HCT116 (cell line): ENCODE results near the gene FXYD4. TPM values are rescaled to one million over a fixed set of nuclear protein-coding genes. Genes with fewer than 3 reads are reported as not detected.

Experiments used
- ATAC-seq: fragments of 200-7000 bp; cut with Tn5 transposase; 2 replicates; pipeline ENCODE4 v1.9.1; 2020; ENCODE audit warnings: mild to moderate bottlenecking, moderate library complexity
- BruUV-seq: library from RNA; stranded (reverse); fragments of 400-500 nt; replicated peaks from 2 replicates; lab custom pipeline; 2021; lab: Mats Ljungman, UMichigan
- CTCF ChIA-PET: fragments of 300-600 bp; sonication (Branson Sonifier 250); formaldehyde crosslinking; loops from one replicate; lab custom pipeline; 2021; ENCODE audit warnings: antibody characterized with exemption; lab: Charles Lee
- POLR2A ChIA-PET: fragments of 300-600, 350-600 bp; sonication (Branson Sonifier 250); formaldehyde crosslinking; loops from one replicate; lab custom pipeline; 2021; ENCODE audit warnings: antibody characterized with exemption; lab: Charles Lee
- RAD21 ChIA-PET, 2 experiments: fragments of 300-600 bp; sonication (Branson Sonifier 250); formaldehyde crosslinking; loops; one replicate each; lab custom pipeline; 2023; ENCODE audit warnings: low total read pairs in 2 of 2; ENCODE audit not compliant: uncharacterized antibody in 2 of 2, unreplicated experiment in 2 of 2, low non-redundant PET in 1 of 2; lab: Charles Lee
- DNase-seq: peaks from one replicate; pipeline ENCODE4 v3.0.0-alpha.2; 2010; ENCODE audit warnings: low read depth, low spot score
- H2AFZ ChIP-seq: fragments of 200-600 bp; shearing (Covaris generic), sonication (generic); 2 replicates; pipeline ENCODE4 v1.6.1; 2017; ENCODE audit warnings: low read depth, mixed run types, mixed read lengths, antibody characterized with exemption, low read length; ENCODE audit not compliant: poor library complexity, severe bottlenecking
- H3K27ac ChIP-seq: 2 replicates; pipeline ENCODE4 v1.5.1; 2012; ENCODE audit warnings: low read depth, low read length
- H3K27me3 ChIP-seq: fragments of 200-600 bp; sonication (generic); 2 replicates; pipeline ENCODE4 v1.6.1; 2016; ENCODE audit warnings: mixed run types, low read length, mixed read lengths; ENCODE audit not compliant: insufficient read depth
- H3K36me3 ChIP-seq, 2 experiments: fragments of 200-500 bp in 1 of 2; fragments of 200-600 bp in 1 of 2; sonication (Bioruptor generic) in 1 of 2; sonication (generic) in 1 of 2; 2 replicates each; pipeline versions ENCODE4 v1.5.1 to v1.6.1; 2014 to 2016; ENCODE audit warnings: low read length in 2 of 2, inconsistent platforms in 1 of 2, mixed read lengths in 1 of 2, mixed run types in 1 of 2; ENCODE audit not compliant: insufficient read depth in 2 of 2, control insufficient read depth in 1 of 2
- H3K4me1 ChIP-seq, 2 experiments: fragments of 200-600 bp in 1 of 2; sonication (generic) in 1 of 2; 2 replicates each; pipeline versions ENCODE4 v1.5.1 to v1.6.1; 2012 to 2017; ENCODE audit warnings: low read length in 2 of 2, inconsistent platforms in 1 of 2, mild to moderate bottlenecking in 1 of 2, mixed read lengths in 1 of 2, mixed run types in 1 of 2, moderate library complexity in 1 of 2; ENCODE audit not compliant: insufficient read depth in 2 of 2, control insufficient read depth in 1 of 2
- H3K4me2 ChIP-seq: fragments of 200-600 bp; sonication (generic); 2 replicates; pipeline ENCODE4 v1.6.1; 2017; ENCODE audit warnings: mixed run types, low read length, mixed read lengths
- H3K4me3 ChIP-seq, 2 experiments: fragments of 200-600 bp in 1 of 2; sonication (generic) in 1 of 2; replicated peaks in 1 of 2; 2 replicates each; pipeline ENCODE4 v1.5.1; 2011 to 2016; ENCODE audit warnings: low read length in 2 of 2, control low read depth in 1 of 2, low read depth in 1 of 2, mild to moderate bottlenecking in 1 of 2, mixed read lengths in 1 of 2, mixed run types in 1 of 2
- H3K79me2 ChIP-seq: fragments of 200-600 bp; sonication (generic); 2 replicates; pipeline ENCODE4 v1.6.1; 2017; ENCODE audit warnings: mild to moderate bottlenecking, mixed run types, low read length, moderate library complexity, mixed read lengths; ENCODE audit not compliant: insufficient read depth
- H3K9ac ChIP-seq: fragments of 200-600 bp; sonication (generic); 2 replicates; pipeline ENCODE4 v1.6.1; 2016; ENCODE audit warnings: low read length, mixed read lengths
- H3K9me2 ChIP-seq: fragments of 200-600 bp; sonication (generic), shearing (Covaris generic); 2 replicates; pipeline ENCODE4 v1.6.1; 2017; ENCODE audit warnings: mixed run types, mild to moderate bottlenecking, moderate library complexity; ENCODE audit not compliant: insufficient read depth
- H3K9me3 ChIP-seq, 2 experiments: fragments of 200-500 bp in 1 of 2; fragments of 200-600 bp in 1 of 2; sonication (Bioruptor generic) in 1 of 2; sonication (generic) in 1 of 2; 2 replicates each; pipeline ENCODE4 v1.6.1; 2014 to 2017; ENCODE audit warnings: low read length in 2 of 2, mixed read lengths in 2 of 2, inconsistent platforms in 1 of 2, low read depth in 1 of 2, mild to moderate bottlenecking in 1 of 2, mixed run types in 1 of 2, moderate library complexity in 1 of 2; ENCODE audit not compliant: control insufficient read depth in 1 of 2, insufficient read depth in 1 of 2
- H4K20me1 ChIP-seq: fragments of 200-600 bp; sonication (generic), shearing (Covaris generic); 2 replicates; pipeline ENCODE4 v1.6.1; 2017; ENCODE audit warnings: mixed run types, mild to moderate bottlenecking, moderate library complexity; ENCODE audit not compliant: insufficient read depth
- CBX3 ChIP-seq: IDR thresholded peaks from 2 replicates; pipeline ENCODE4 v1.6.1; 2012; ENCODE audit warnings: low read depth
- EGR1 ChIP-seq: IDR thresholded peaks from 2 replicates; pipeline ENCODE4 v1.6.1; 2012; ENCODE audit warnings: low read depth
- EZH2phosphoT487 ChIP-seq: fragments of 200-600 bp; IDR thresholded peaks from 2 replicates; pipeline ENCODE4 v1.6.1; 2018; ENCODE audit warnings: antibody characterized with exemption, borderline replicate concordance
- JUND ChIP-seq: IDR thresholded peaks from 2 replicates; pipeline ENCODE4 v1.6.1; 2012
- RAD21 ChIP-seq: IDR thresholded peaks from 2 replicates; pipeline ENCODE4 v1.6.1; 2012; ENCODE audit warnings: low read depth, mild to moderate bottlenecking
- SIN3A ChIP-seq: IDR thresholded peaks from 2 replicates; pipeline ENCODE4 v1.6.1; 2012; ENCODE audit warnings: low read depth
- SP1 ChIP-seq: IDR thresholded peaks from 2 replicates; pipeline ENCODE4 v1.6.1; 2012; ENCODE audit warnings: low read depth
- SRF ChIP-seq: IDR thresholded peaks from 2 replicates; pipeline ENCODE4 v1.6.1; 2012; ENCODE audit warnings: low read depth
- YY1 ChIP-seq: IDR thresholded peaks from 2 replicates; pipeline ENCODE4 v1.6.1; 2011; ENCODE audit warnings: low read length, low read depth, moderate library complexity, mild to moderate bottlenecking; ENCODE audit not compliant: insufficient replicate concordance; ENCODE audit errors: extremely low read depth
- ZNF274 ChIP-seq: fragments of 200-500 bp; sonication (Bioruptor generic); IDR thresholded peaks from 2 replicates; pipeline ENCODE4 v1.6.1; 2014; ENCODE audit warnings: mild to moderate bottlenecking, low read depth, low read length, inconsistent platforms
- intact Hi-C: fragments of 100-400 bp; cut with micrococcal nuclease; formaldehyde crosslinking; loops from 2 replicates; pipeline ENCODE4 v1.10.0; 2022
- total RNA-seq: library from RNA; stranded (reverse); gene quantifications from one replicate; pipeline ENCODE4 v1.2.1, GENCODE V29; 2021; ENCODE audit not compliant: unreplicated experiment
- TF ChIP-seq, protein P1 (sequence below): IDR thresholded peaks from 2 replicates; pipeline ENCODE4 v1.6.1; 2012
- TF ChIP-seq, protein P2 (sequence below): IDR thresholded peaks from 2 replicates; pipeline ENCODE4 v1.6.1; 2012
- TF ChIP-seq, protein P3 (sequence below): IDR thresholded peaks from 2 replicates; pipeline ENCODE4 v1.6.1; 2012; ENCODE audit warnings: low read depth

Gene FXYD4
- total RNA-seq, 1 experiment from 2014 or later = 0.71 TPM

DNA sequence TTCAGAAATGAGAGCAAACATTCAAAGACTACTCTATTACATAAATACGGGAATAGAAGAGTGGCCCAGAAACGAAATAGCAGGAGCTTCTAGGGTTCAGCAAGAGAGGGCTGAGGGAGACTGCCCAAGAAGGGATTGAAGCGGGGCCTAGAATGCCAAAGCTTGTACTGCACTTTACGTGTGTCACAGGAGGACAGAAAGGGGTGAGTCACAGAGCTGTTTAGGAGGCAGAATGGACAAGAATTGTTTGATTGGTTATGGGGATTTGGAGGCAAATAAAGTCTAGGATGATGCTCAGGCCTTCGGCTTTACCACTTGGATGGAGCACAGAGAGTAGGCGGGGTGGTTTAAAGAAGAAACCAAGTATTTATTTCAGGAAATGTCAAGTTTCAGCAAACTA lies 11.3 kb upstream of the FXYD4 start:
- Histone ChIP-seq H3K4me1 (peaks cover 18 to 44% of the 10 kb centered on the region in 2 experiments), H2AFZ (no peak overlapping the region), H3K4me2 (no peak overlapping the region), H3K79me2 (peaks cover 6% of the 10 kb centered on the region; the same call in 1 of the 2 replicates), H3K36me3 (no peaks in the 10 kb centered on the region), H3K9me2 (no peaks in the 10 kb centered on the region), H3K27me3 (no peaks in the 10 kb centered on the region), H4K20me1 (no peaks in the 10 kb centered on the region), H3K9me3 (no peaks in the 10 kb centered on the region), H3K9ac (no peak overlapping the region), H3K4me3 (no peak overlapping the region), H3K27ac (no peak overlapping the region)
- intact Hi-C loops = no loop called here
- POLR2A ChIA-PET = no interaction called here
- BruUV-seq = no TSS peak
- RAD21 ChIA-PET = no interaction called here
- TF ChIP-seq JUND (no peak), SP1 (no peak), ZNF274 (no peak), EZH2phosphoT487 (no peak), CBX3 (no peak), SRF (no peak), RAD21 (no peak), EGR1 (no peak), SIN3A (no peak), YY1 (no peak)
- TF ChIP-seq, protein P1, sequence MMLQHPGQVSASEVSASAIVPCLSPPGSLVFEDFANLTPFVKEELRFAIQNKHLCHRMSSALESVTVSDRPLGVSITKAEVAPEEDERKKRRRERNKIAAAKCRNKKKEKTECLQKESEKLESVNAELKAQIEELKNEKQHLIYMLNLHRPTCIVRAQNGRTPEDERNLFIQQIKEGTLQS = no peak
- TF ChIP-seq, protein P2, sequence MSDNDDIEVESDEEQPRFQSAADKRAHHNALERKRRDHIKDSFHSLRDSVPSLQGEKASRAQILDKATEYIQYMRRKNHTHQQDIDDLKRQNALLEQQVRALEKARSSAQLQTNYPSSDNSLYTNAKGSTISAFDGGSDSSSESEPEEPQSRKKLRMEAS = no peak
- TF ChIP-seq, protein P3, sequence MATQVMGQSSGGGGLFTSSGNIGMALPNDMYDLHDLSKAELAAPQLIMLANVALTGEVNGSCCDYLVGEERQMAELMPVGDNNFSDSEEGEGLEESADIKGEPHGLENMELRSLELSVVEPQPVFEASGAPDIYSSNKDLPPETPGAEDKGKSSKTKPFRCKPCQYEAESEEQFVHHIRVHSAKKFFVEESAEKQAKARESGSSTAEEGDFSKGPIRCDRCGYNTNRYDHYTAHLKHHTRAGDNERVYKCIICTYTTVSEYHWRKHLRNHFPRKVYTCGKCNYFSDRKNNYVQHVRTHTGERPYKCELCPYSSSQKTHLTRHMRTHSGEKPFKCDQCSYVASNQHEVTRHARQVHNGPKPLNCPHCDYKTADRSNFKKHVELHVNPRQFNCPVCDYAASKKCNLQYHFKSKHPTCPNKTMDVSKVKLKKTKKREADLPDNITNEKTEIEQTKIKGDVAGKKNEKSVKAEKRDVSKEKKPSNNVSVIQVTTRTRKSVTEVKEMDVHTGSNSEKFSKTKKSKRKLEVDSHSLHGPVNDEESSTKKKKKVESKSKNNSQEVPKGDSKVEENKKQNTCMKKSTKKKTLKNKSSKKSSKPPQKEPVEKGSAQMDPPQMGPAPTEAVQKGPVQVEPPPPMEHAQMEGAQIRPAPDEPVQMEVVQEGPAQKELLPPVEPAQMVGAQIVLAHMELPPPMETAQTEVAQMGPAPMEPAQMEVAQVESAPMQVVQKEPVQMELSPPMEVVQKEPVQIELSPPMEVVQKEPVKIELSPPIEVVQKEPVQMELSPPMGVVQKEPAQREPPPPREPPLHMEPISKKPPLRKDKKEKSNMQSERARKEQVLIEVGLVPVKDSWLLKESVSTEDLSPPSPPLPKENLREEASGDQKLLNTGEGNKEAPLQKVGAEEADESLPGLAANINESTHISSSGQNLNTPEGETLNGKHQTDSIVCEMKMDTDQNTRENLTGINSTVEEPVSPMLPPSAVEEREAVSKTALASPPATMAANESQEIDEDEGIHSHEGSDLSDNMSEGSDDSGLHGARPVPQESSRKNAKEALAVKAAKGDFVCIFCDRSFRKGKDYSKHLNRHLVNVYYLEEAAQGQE = no peak
- no peak for DNase-seq
- CTCF ChIA-PET = no interaction called here
- ATAC-seq = no peak
